Measurements from ENCODE around the gene TAF4B. TPM values are rescaled to one million over a fixed set of nuclear protein-coding genes. Genes with fewer than 3 reads are reported as not detected.
"Not testable (repeated sequence)": the region's sequence is repeated elsewhere in the genome, so short reads cannot be mapped to it uniquely, and the experiment has no call there.

Gene TAF4B
- total RNA-seq, 1 experiment from 2014 or later, result 15.2 TPM

DNA sequence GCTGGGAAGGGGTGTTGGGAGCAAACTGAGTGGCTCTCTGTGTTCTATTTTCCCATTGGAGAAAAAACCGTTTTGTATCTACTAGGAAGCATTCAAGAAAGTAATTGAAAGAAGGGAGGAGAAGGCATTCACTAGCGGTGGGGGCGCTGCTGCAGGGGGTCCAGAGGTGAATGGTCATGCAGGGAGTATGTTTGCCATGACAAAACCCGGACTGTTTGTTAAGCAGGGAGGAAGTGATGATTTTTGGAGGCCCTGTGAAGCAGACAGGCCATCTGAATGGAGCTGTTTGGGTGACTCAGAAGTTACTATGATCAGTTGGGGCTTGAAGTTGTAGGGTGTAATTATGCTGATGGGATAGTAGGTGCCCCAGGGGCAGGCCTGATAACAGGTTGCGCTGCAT lies 7.0 kb downstream of the TAF4B start:
- peak; percentile 67; the same call in 1 of the 2 replicates for ATAC-seq
- POLR2A ChIA-PET, result no interaction called here
- Mint-ChIP-seq H3K9me3 (peaks cover 14% of the 10 kb centered on the region), H3K36me3 (peaks cover 15% of the 10 kb centered on the region), H3K4me1 (peaks cover 77% of the 10 kb centered on the region), H3K27me3 (ENCODE audit: low read depth) (no peaks in the 10 kb centered on the region), H3K27ac (peak overlapping the region; percentile 86), H3K4me3 (peak overlapping the region; percentile 27)
- CTCF ChIA-PET, result no interaction called here
- peak; percentile 26; the same call in 1 of the 2 replicates for TF ChIP-seq ETV6 (CRISPR knock-in tag; IDR thresholded peaks at IDR 0.05)
- no peak for TF ChIP-seq FOXP1 (CRISPR knock-in tag; IDR thresholded peaks at IDR 0.05; ENCODE audit: borderline replicate concordance)
- peak; percentile 55 for TF ChIP-seq ZNF423 (CRISPR knock-in tag; IDR thresholded peaks at IDR 0.05)
- peak; percentile 40 for DNase-seq (ENCODE audit: low spot score)

DNA sequence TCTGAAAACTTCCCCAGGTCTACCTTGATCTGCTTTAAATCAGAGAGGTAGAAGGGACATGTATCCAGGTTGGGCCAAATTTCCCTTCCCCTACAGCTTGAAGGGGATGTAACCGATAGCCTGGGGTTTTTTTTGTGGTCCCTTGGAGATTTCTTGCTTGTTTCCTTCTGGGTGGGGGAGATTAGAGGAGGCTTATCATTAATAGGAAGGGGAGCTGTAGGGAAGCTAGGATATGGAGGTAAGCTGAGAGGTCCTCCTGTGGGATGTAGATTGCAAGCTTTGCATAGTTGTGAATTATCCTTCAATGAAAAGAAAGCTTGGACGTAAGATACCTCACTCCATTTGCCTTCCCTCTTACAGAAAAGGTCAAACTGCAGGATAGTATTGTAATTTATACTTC lies 11.1 kb downstream of the TAF4B start:
- H3K27me3 Mint-ChIP-seq (ENCODE audit: low read depth); DNase-seq (ENCODE audit: low spot score); CTCF ChIA-PET; POLR2A ChIA-PET; H3K27ac Mint-ChIP-seq; ATAC-seq: not testable (repeated sequence)
- H3K36me3 Mint-ChIP-seq, result peaks cover 27% of the 10 kb centered on the region
- H3K4me3 Mint-ChIP-seq, result peak overlapping the region; percentile 1; the same call in 1 of the 2 replicates
- peaks cover 58% of the 10 kb centered on the region for H3K4me1 Mint-ChIP-seq
- H3K9me3 Mint-ChIP-seq, result peaks cover 24% of the 10 kb centered on the region

DNA sequence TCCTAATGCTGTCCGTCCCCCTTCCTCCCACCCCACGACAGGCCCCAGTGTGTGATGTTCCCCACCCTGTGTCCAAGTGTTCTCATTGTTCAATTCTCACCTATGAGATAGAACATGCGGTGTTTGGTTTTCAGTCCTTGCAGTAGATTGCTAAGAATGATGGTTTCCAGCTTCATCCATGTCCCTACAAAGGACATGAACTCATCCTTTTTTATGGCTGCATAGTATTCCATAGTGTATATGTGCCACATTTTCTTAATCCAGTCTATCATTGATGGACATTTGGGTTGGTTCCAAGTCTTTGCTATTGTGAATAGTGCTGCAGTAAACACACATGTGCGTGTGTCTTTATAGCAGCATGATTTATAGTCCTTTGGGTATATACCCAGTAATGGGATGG lies 12.5 kb downstream of the TAF4B start:
- CTCF ChIA-PET; POLR2A ChIA-PET; H3K27me3 Mint-ChIP-seq (ENCODE audit: low read depth); H3K4me3 Mint-ChIP-seq; ATAC-seq; H3K27ac Mint-ChIP-seq; DNase-seq (ENCODE audit: low spot score): not testable (repeated sequence)
- Mint-ChIP-seq H3K4me1 (peaks cover 44% of the 10 kb centered on the region), H3K9me3 (peaks cover 34% of the 10 kb centered on the region), H3K36me3 (peaks cover 39% of the 10 kb centered on the region)

DNA sequence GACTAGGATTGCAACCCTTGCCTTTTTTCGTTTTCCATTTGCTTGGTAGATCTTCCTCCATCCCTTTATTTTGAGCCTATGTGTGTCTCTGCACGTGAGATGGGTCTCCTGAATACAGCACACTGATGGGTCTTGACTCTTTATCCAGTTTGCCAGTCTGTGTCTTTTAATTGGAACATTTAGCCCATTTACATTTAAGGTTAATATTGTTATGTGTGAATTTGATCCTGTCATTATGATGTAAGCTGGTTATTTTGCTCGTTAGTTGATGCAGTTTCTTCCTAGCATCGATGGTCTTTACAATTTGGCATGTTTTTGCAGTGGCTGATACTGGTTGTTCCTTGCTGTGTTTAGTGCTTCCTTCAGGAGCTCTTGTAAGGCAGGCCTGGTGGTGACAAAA lies 16.1 kb downstream of the TAF4B start:
- POLR2A ChIA-PET; H3K4me3 Mint-ChIP-seq; H3K4me1 Mint-ChIP-seq; CTCF ChIA-PET; H3K27me3 Mint-ChIP-seq (ENCODE audit: low read depth); H3K27ac Mint-ChIP-seq; ATAC-seq; DNase-seq (ENCODE audit: low spot score): not testable (repeated sequence)
- H3K36me3 Mint-ChIP-seq, result peaks cover 65% of the 10 kb centered on the region
- H3K9me3 Mint-ChIP-seq, result peaks cover 60% of the 10 kb centered on the region

DNA sequence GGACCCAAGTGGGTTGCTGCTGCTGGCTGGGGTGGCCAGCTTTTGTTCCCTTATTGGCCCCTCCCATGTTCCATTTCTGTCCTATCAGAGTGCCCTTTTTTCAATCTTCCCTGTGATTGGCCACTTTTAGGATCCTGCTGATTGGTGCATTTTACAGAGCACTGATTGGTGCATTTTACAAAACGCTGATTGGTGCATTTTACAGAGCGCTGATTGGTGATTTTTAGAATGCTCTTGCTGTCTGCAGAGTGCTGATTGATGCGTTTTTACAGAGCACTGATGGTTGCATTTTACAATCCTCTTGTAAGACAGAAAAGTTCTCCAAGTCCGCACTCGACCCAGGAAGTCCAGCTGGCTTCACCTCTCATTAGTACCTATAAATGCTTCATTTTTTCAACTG lies 19.2 kb downstream of the TAF4B start:
- CTCF ChIA-PET, result not testable (repeated sequence)

DNA sequence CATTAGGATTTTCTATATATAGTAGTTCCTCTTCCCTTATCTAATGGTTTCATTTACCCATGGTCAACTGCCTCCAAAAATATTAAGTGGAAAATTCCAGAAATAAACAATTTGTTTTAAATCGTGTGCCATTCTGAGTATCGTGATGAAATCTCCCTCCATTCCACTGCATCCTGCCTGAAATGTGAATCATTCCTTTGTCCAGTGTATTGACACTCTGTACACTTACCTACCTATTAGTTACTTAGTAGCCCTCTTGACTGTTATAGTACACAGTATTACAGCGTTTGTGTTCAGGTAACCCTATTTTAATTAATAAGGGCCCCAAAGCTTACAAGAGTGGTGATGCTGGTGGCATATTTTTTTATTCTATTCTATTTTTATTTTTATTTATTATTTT lies 26.2 kb downstream of the TAF4B start:
- Mint-ChIP-seq H3K4me1 (peaks cover 17% of the 10 kb centered on the region), H3K9me3 (no peaks in the 10 kb centered on the region), H3K27me3 (ENCODE audit: low read depth) (no peaks in the 10 kb centered on the region), H3K36me3 (no peaks in the 10 kb centered on the region), H3K4me3 (no peak overlapping the region), H3K27ac (no peak overlapping the region)
- no peak for DNase-seq (ENCODE audit: low spot score)
- ATAC-seq, result no peak
- CTCF ChIA-PET, result no interaction called here
- no peak for TF ChIP-seq GABPB1 (CRISPR knock-in tag; IDR thresholded peaks at IDR 0.05)
- no peak for TF ChIP-seq SOX15 (CRISPR knock-in tag; IDR thresholded peaks at IDR 0.05)
- TF ChIP-seq, protein P1, sequence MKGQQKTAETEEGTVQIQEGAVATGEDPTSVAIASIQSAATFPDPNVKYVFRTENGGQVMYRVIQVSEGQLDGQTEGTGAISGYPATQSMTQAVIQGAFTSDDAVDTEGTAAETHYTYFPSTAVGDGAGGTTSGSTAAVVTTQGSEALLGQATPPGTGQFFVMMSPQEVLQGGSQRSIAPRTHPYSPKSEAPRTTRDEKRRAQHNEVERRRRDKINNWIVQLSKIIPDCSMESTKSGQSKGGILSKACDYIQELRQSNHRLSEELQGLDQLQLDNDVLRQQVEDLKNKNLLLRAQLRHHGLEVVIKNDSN (CRISPR knock-in tag; IDR thresholded peaks at IDR 0.05), result no peak
- no peak; the same call in none of the 2 replicates for TF ChIP-seq HMGA2 (CRISPR knock-in tag; IDR thresholded peaks at IDR 0.05)
- TF ChIP-seq, protein P2, sequence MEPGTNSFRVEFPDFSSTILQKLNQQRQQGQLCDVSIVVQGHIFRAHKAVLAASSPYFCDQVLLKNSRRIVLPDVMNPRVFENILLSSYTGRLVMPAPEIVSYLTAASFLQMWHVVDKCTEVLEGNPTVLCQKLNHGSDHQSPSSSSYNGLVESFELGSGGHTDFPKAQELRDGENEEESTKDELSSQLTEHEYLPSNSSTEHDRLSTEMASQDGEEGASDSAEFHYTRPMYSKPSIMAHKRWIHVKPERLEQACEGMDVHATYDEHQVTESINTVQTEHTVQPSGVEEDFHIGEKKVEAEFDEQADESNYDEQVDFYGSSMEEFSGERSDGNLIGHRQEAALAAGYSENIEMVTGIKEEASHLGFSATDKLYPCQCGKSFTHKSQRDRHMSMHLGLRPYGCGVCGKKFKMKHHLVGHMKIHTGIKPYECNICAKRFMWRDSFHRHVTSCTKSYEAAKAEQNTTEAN (CRISPR knock-in tag; IDR thresholded peaks at IDR 0.05), result no peak
- TF ChIP-seq, protein P3, sequence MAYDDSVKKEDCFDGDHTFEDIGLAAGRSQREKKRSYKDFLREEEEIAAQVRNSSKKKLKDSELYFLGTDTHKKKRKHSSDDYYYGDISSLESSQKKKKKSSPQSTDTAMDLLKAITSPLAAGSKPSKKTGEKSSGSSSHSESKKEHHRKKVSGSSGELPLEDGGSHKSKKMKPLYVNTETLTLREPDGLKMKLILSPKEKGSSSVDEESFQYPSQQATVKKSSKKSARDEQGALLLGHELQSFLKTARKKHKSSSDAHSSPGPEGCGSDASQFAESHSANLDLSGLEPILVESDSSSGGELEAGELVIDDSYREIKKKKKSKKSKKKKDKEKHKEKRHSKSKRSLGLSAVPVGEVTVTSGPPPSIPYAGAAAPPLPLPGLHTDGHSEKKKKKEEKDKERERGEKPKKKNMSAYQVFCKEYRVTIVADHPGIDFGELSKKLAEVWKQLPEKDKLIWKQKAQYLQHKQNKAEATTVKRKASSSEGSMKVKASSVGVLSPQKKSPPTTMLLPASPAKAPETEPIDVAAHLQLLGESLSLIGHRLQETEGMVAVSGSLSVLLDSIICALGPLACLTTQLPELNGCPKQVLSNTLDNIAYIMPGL (CRISPR knock-in tag; IDR thresholded peaks at IDR 0.05), result no peak
- POLR2A ChIA-PET, result no interaction called here

More for the DNA sequence above, 19.2 kb downstream of the TAF4B start:
- H3K27ac Mint-ChIP-seq; DNase-seq (ENCODE audit: low spot score); ATAC-seq; H3K4me3 Mint-ChIP-seq; POLR2A ChIA-PET; H3K27me3 Mint-ChIP-seq (ENCODE audit: low read depth); H3K4me1 Mint-ChIP-seq: not testable (repeated sequence)
- Mint-ChIP-seq H3K9me3 (peaks cover 59% of the 10 kb centered on the region), H3K36me3 (peaks cover 53% of the 10 kb centered on the region)

DNA sequence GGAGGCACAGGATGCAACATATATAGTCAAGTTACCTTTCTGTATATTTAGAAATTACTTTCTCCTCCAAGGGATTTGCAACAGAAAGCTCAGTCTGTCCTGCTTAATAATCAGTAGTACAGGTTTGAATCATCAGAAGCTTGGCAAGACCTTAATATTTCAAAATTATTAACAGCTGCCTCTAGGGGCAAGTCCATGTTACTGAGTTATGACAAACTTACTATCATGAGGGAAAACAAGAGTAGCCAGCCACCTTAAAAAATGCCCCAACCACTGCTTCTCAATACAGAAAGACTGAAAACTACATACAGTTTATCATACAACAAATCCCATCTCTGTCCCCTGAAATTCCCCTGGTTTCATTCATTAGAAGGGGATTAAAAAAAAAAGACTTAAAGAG lies 28.6 kb downstream of the TAF4B start:
- H3K36me3 Mint-ChIP-seq; POLR2A ChIA-PET; DNase-seq (ENCODE audit: low spot score); H3K27me3 Mint-ChIP-seq (ENCODE audit: low read depth); ATAC-seq; H3K27ac Mint-ChIP-seq; CTCF ChIA-PET; H3K9me3 Mint-ChIP-seq; H3K4me3 Mint-ChIP-seq: not testable (repeated sequence)
- peaks cover 17% of the 10 kb centered on the region for H3K4me1 Mint-ChIP-seq

All from WTC11 (cell line).